CD4-positive, alpha-beta T cell treated with Interleukin-10 for 1 hour (primary cell): ENCODE data around the gene CDC45.

Experiments used
- DNase-seq: peaks from one replicate; pipeline ENCODE4 v3.0.0-alpha.2; 2020

The CDC45 gene

GRCh38 chr22:19448076-19448607 is 31.6 kb upstream of the CDC45 start:
- DNase-seq: no peak

DNA sequence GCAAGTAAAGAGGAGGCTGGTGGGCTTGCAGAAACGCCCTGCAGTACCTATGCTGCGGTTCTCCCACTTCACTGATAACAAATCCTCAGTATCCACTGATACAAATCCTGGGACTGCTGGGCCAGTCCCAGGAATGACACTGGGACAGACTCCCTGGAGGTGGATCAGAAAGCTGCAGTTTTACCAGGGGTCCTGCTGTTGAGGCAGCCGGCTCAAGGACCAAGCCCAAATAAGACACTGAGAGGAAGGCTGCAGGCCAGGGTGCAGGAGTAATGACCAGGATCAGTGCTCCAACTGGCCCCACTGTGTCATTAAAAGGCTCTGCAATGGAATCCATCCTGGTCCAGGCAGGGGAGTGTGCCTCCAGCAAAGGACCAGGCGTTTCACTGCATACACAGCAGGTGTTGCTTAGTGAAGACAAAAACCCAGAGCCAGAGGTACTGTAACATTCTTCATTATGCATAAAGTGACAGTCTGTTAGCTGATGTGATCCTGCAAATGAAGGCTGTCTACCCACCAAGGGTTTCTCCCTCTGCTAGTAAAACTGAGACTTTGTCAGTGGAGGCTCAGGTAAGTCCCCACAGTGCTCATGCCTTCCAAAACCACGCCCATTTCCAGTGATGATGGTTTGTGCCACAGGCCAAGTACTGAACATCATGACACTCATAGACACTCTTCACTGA is 30.8 kb upstream of the CDC45 start:
- DNase-seq: no peak

DNA sequence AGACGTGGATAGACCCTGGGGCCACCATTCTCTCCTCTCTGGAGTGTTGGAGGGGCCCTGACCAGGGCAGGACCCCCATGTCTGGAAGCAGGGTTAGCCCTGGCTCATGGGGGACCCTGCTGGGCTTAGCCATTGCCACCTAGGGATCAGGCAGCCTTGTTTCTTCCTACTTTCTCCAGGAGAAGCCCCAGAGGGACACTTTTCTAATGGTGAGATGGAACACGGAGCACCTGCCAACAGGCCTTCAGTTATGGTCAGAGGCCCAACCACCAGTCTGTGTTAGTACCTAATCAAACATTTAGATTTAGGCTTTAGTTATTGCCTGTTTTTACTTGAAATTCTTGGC is 30.3 kb upstream of the CDC45 start:
- DNase-seq: no peak

DNA sequence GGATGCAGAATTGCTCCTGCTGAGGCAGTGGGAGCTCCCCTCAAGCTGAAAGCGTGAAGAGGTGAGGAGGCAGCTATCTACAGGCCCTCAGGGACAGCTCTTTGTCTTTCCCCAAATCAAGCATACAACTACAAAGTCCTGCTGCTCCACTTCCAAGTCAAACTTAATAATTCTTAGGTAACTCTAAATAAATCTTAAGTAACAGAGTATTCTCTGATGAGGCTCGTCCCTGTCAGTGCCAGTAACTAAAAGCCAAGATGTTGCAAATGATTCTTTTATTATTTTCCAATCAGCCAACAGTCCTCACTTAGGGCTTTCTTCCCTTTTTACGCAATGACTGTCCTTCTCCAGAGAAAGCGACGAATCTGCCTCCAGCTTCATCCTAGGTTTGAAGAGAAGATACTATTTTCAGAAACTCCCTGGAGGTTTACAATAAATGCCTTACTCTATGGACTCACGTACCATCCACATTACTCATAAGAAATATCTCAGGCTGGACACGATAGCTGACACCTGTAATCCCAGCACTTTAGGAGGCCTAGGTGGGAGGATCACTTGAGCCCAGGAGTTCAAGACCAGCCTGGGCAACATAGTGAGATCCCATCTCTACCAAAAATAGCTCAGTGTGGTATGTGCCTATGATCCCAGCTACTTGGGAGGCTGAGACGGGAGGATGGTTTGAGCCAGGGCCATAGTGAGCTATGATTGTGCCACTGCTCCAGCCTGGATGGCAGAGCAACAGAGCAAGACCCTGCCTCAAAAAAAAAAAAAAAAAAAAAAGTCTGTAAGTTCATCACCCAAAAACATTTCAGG is 29.2 kb upstream of the CDC45 start:
- no peak for DNase-seq

- no peak for DNase-seq
Measured at GRCh38 chr22:19451570-19451969, 28.1 kb upstream of the CDC45 start.

DNA sequence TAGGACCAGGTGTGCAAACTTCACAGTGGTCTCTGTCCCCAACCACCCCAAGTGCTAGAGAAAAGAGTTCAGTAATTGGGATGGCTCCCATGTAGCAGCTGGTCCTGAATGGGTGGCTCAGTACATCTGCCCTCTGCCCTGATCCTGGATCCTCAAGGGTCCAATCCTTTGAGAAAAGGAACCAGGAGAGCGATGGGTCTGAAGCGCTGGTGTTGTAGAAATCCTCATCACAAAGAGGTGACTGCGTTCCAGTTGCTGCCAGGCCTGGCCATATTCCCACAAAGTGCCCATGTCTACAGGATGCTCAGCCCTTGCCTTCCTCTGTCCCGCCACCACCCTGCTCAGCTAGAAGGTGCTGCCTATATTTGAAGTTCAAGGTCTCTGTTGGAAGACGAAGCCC is 26.0 kb upstream of the CDC45 start:
- no peak for DNase-seq

- DNase-seq: no peak
Measured at GRCh38 chr22:19454156-19454555, 25.6 kb upstream of the CDC45 start.

DNA sequence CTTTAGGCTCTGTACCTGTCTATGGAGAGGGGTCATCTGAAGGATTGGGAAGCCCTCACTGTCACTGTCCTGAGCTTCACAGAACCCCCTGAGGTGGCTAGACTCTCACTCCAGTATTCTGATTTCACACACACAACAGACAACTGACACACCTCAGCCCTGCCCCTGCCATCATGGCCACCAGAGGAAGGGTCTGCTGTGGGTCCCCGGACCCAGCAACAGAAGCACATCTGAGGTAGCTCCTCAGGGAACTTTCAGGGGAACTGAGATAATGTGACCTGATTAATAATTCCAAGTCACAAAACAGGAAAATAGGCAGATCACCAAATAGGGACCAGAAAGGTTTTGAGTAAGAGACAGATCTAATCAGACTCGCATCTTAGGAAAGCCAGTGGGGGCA is 24.7 kb upstream of the CDC45 start:
- DNase-seq: no peak

DNA sequence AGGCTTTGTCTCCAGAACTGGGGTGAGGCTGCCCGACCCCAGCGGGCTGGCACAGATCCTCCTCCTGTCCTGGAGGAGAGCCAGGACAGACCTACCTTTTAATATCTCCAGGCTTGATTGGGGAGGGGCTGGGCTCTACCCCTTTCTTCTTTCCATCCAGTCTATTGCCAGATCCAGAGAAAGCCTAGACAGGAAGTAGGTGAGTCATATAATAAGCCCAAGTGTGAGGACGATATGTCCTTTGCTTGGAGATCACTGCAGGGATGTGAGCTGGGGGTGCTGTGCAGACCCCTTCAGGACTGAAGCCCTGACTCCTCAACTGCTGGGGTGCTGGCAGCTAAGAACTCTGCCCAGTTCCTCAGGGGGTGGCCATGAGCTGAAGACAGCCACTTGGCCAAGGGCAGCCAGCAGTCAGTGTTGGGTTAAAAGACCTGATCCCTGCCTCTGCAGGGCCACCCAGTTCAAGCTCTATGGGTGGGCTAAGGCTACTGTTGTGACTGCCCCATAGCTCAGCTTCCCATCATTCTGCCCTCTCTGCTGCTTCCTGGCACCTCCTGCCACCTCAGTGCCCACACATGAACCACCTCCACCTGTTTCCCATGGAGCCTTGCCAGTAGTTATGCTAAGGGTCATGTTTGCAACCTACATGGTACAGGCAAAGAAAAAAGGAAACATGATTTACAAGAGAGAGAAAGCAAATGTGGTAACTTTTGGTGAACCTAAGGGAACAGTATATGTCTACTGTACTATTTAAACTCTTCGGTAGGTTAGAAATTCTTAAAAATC is 23.9 kb upstream of the CDC45 start:
- no peak for DNase-seq

- no peak for DNase-seq
Measured at GRCh38 chr22:19456541-19456940, 23.2 kb upstream of the CDC45 start.

GRCh38 chr22:19457828-19458428 is 21.8 kb upstream of the CDC45 start:
- no peak for DNase-seq

- no peak for DNase-seq
Measured at GRCh38 chr22:19460036-19460435, 19.7 kb upstream of the CDC45 start.

DNA sequence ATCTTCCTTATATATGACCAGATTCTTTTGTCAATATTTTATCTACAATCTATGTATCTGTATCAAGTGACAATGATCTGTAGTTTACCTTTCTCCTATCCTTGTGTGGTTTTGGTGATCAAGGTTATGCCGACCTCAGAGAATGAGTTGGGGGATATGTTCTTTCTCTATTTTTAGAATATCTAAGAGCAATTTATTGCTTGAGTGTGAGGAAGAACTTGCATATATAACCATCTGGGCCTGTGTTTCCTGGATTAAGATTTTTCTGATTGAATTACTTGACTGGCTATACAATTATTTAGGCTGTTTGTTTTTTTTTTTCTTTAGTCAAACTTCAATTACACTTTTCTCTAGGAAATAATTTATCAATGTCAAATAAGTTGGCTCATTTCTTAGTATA is 18.2 kb upstream of the CDC45 start:
- DNase-seq: no peak

DNA sequence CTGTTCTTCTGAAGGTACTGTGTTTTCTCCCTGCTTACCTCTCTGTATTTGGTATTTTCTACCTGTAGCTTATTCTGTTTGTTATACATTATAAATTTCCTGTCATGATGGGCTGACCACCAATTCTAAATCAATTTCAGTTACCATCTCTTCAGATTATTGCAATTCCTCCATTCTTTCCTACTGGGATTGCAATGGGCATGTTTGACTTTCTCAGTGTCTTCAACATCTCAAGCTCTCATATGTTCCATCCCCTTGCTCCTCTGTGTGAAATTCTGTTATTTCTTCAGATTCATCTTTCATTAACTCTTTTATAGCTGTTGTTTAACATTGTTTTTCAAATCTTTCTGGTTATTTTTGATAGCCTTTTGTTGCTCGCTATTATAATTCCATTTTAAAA is 16.7 kb upstream of the CDC45 start:
- DNase-seq: no peak

- no peak for DNase-seq
Measured at GRCh38 chr22:19463491-19464469, 15.9 kb upstream of the CDC45 start.

GRCh38 chr22:19464546-19464945 is 15.2 kb upstream of the CDC45 start:
- no peak for DNase-seq

GRCh38 chr22:19464975-19465374 is 14.7 kb upstream of the CDC45 start:
- no peak for DNase-seq

DNA sequence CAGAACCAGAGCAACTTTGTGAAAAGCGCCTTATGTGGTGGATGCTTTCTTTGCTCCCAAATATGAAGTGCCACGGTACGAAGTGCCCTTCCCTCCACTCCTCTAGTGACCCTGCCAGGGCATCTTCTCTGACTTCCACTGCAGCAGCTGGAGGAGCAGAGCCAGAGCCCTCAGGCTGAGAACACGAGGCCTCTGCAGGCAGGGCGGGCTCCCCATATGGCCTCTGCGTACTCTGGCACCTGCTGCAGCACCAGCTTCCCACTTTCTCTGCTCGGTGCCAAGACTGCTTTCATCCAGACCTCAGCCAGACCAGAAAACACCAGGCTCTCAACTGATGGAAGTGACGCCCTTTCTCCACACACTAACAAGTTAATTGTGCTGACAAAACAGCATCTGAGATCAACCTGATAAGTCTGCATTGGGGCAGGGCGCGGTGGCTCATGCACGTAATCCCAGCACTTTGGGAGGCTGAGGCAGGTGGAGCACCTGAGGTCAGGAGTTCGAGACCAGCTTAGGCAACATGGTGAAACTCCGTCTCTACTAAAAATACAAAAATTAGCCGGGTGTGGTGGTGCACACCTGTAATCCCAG is 13.5 kb upstream of the CDC45 start:
- DNase-seq: no peak

DNA sequence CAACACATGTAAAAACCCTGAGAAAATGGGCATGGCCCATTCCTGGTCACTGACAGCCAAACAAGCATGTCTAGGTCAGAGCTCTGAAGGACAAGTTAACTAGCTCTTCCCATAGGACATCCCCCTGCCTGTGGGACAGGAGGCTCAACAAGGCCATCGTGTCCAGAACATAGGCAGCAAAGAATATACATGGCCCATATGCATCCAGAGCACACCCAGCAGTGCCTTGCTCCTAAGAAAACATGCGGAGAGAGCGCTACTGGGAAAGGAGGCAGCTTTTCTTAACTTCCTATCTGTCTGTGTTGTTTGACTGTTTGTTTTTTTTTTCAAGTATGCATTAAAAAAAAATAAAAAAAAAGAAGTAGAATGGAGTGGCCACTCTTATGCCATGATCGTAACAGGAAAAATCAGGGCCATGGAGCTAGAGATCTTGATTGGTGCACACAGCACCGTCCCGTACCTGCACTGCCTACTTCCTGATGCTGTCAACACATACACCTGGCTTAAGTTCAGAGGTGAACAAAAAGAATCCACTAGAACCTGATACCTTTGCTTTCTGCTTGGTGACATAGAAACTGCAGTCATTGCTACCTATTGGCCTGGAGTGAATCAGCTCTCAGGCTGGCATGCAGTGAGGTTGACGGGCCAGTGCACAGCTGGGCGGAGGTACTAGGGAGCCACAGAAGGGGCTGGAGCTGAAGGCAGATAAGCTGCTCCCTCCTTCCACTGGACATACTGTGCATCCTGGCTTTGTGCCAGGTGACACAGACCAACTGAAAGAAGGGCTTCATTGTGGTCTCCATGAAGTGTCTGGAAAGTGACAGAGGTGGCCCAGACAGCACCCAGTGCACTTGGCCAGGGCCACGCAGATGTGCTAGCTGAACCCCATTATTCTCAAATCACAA is 12.6 kb upstream of the CDC45 start:
- no peak for DNase-seq

GRCh38 chr22:19467912-19468311 is 11.8 kb upstream of the CDC45 start:
- no peak for DNase-seq
